Prostate gland (tissue), 2 donors: Measurements from ENCODE around the gene HSD11B1L. TPM values are rescaled to one million over a fixed set of nuclear protein-coding genes. Genes with fewer than 3 reads are reported as not detected.

ENCODE experiments used
- DNase-seq: peaks from one replicate; pipeline ENCODE4 v3.0.0-alpha.2; 2019; ENCODE audit warnings: low spot score
- H3K27ac ChIP-seq, 2 donors: fragments of 200-600 bp; sonication (generic); 2 replicates each; pipeline ENCODE4 v1.5.1; 2017 to 2019
- H3K27me3 ChIP-seq: fragments of 200-600 bp; sonication (generic); replicated peaks from 2 replicates; pipeline ENCODE4 v1.5.1; 2019; ENCODE audit not compliant: insufficient read depth
- H3K36me3 ChIP-seq, 2 donors: fragments of 200-600 bp; sonication (generic); 1 replicate in 1 of 2; 2 replicates in 1 of 2; pipeline versions ENCODE4 v1.5.1 to v1.8.1; 2017 to 2019
- H3K4me1 ChIP-seq: fragments of 200-600 bp; sonication (generic); replicated peaks from 2 replicates; pipeline ENCODE4 v1.5.1; 2019
- H3K4me3 ChIP-seq, 2 donors: fragments of 200-600 bp; sonication (generic); 2 replicates each; pipeline ENCODE4 v1.5.1; 2017 to 2019
- H3K9me3 ChIP-seq: fragments of 200-600 bp; sonication (generic); 2 replicates; pipeline ENCODE4 v1.5.1; 2017
- POLR2A ChIP-seq: fragments of 450-650 bp; IDR thresholded peaks from one replicate; pipeline ENCODE4 v1.6.1; 2016; ENCODE audit warnings: antibody characterized with exemption, mild to moderate bottlenecking
- POLR2AphosphoS5 ChIP-seq: sonication (generic); formaldehyde crosslinking; IDR thresholded peaks from one replicate; pipeline ENCODE4 v1.6.1; 2017; ENCODE audit warnings: antibody characterized with exemption
- WGBS: methylation state at CpG from one replicate; pipeline ENCODE4 v1.1.5; 2018; 5-methylcytosine and 5-hydroxymethylcytosine counted together
- intact Hi-C: fragments of 100-400 bp; cut with DNase I; formaldehyde crosslinking; loops from one replicate; pipeline ENCODE4 v1.14.2; 2022
- total RNA-seq, 2 donors: library from RNA; depleted of rRNA; stranded (reverse); fragments of >200 nt; gene quantifications; one replicate each; pipeline ENCODE4 v1.1.0, GENCODE V29; 2016
- TF ChIP-seq, protein P1 (sequence below), 4 experiments: fragments of 200-600 bp in 2 of 4; fragments of 450-650 bp in 2 of 4; sonication (generic) in 2 of 4; IDR thresholded peaks; 1 replicate in 3 of 4; 2 replicates in 1 of 4; pipeline ENCODE4 v1.5.1; 2016 to 2019; ENCODE audit warnings: antibody characterized with exemption in 4 of 4, mild to moderate bottlenecking in 2 of 4, moderate library complexity in 2 of 4

The HSD11B1L gene
- total RNA-seq, 2 donors from 2014 or later = 15.6 to 17.9 TPM

DNA sequence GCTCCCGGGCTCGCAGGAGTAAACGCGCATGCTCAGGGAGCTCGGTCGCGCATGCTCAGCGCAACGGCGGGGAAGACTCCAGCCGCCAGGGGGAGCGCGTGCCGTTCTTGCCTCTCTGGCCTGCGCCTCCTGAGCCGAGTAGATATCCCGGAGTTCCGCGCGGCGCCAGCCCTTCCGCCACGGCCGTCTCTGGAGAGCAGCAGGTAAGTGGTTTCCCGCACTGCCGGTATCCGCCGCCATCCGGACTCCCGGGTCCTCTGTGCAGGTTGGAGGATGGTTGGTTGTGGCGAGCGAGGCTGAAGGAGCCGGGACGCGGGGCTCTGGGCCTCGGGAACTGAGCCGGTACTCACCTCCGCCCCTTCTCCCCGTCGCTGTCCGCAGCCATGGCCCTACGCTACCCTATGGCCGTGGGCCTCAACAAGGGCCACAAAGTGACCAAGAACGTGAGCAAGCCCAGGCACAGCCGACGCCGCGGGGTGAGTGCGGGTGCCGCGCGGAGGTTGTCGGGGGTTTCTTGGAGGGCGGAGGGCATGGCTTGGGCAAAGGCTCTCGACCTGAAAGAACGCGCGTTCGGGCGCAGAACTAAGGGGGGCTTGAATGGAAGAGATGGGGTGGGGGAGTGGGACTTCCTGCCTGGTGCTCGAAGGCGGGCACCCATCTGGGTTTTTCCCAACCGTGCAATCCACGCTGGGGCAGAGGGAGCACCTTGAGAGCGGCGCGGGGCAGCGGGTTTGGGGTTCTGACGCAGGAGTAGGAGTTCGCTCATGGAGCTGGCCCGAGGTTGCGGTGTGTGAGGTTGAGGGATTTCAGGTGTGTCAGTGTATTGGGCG, 9.5 kb downstream of the HSD11B1L start, which contains the start of gene RPL36:
Gene RPL36 (plus strand): TSS at position 171 of the 830 bp plus-strand sequence. CDS start 213 bp downstream, at position 384.
- no peaks in the 10 kb centered on the region for H3K27me3 ChIP-seq
- peak within 1 kb of the TSS; percentile 86 to 89 for H3K27ac ChIP-seq
- peaks cover 13% of the 10 kb centered on the region for H3K4me1 ChIP-seq
- TF ChIP-seq POLR2A (peak; percentile 85), POLR2AphosphoS5 (peak; percentile 97)
- TF ChIP-seq, protein P1, sequence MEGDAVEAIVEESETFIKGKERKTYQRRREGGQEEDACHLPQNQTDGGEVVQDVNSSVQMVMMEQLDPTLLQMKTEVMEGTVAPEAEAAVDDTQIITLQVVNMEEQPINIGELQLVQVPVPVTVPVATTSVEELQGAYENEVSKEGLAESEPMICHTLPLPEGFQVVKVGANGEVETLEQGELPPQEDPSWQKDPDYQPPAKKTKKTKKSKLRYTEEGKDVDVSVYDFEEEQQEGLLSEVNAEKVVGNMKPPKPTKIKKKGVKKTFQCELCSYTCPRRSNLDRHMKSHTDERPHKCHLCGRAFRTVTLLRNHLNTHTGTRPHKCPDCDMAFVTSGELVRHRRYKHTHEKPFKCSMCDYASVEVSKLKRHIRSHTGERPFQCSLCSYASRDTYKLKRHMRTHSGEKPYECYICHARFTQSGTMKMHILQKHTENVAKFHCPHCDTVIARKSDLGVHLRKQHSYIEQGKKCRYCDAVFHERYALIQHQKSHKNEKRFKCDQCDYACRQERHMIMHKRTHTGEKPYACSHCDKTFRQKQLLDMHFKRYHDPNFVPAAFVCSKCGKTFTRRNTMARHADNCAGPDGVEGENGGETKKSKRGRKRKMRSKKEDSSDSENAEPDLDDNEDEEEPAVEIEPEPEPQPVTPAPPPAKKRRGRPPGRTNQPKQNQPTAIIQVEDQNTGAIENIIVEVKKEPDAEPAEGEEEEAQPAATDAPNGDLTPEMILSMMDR (IDR thresholded peaks at IDR 0.05) = peak; percentile 91 to 100 (median 99)
- H3K4me3 ChIP-seq = peak within 1 kb of the TSS; percentile 54 to 73
- H3K9me3 ChIP-seq = no peaks in the 10 kb centered on the region
- H3K36me3 ChIP-seq = peaks cover 0 to 25% of the 10 kb centered on the region in 2 donors
- peak; percentile 97 for DNase-seq
- intact Hi-C loops = loop anchor here (1.0 to 2.0 kb wide), 2 partner anchors 30 to 68 kb away; partner anchors contain the start of genes CATSPERD, LONP1, SAFB and SAFB2
- under 1% methylated on average over 68 of the region's 73 CpGs for WGBS

GRCh38 chr19:5690955-5691821, 10.4 kb downstream of the HSD11B1L start:
- TF ChIP-seq, protein P1 (IDR thresholded peaks at IDR 0.05) = no peak
- TF ChIP-seq POLR2A (no peak), POLR2AphosphoS5 (peak; percentile 75)
- intact Hi-C loops = loop anchor here (1.0 to 2.0 kb wide), 2 partner anchors 29 to 68 kb away; partner anchors contain the start of genes CATSPERD, LONP1, SAFB and SAFB2
- Histone ChIP-seq H3K4me3 (peak overlapping the region; percentile 54 to 73), H3K27me3 (no peaks in the 10 kb centered on the region), H3K4me1 (peaks cover 13% of the 10 kb centered on the region), H3K27ac (peak overlapping the region; percentile 86 to 89), H3K9me3 (no peaks in the 10 kb centered on the region), H3K36me3 (peaks cover 5 to 30% of the 10 kb centered on the region in 2 donors)
- 2% methylated on average over 53 of the region's 54 CpGs for WGBS
- peak; percentile 62 for DNase-seq

GRCh38 chr19:5691822-5692722, 11.2 kb downstream of the HSD11B1L start:
- intact Hi-C loops = loop anchor here (2.0 kb wide), 1 partner anchor 69 kb away; the partner anchor contains the start of genes SAFB and SAFB2
- DNase-seq = no peak

More at GRCh38 chr19:5691822-5692722, 11.2 kb downstream of the HSD11B1L start:
- Histone ChIP-seq H3K4me1 (peaks cover 13% of the 10 kb centered on the region), H3K27ac (peak overlapping the region; percentile 86 to 89), H3K9me3 (no peaks in the 10 kb centered on the region), H3K4me3 (peak overlapping the region; percentile 54 to 73), H3K27me3 (no peaks in the 10 kb centered on the region), H3K36me3 (peaks cover 7 to 30% of the 10 kb centered on the region in 2 donors)
- no peak for TF ChIP-seq POLR2AphosphoS5
- no peak for TF ChIP-seq POLR2A
- TF ChIP-seq, protein P1 (IDR thresholded peaks at IDR 0.05) = no peak
- 50% methylated on average over 38 of the region's 42 CpGs for whole genome bisulfite sequencing
